ENCODE data around the gene SLC16A7. TPM values are rescaled to one million over a fixed set of nuclear protein-coding genes. Genes with fewer than 3 reads are reported as not detected.
"Not testable (repeated sequence)": the region's sequence is repeated elsewhere in the genome, so short reads cannot be mapped to it uniquely, and the experiment has no call there.

SLC16A7 gene
- total RNA-seq, 1 donor from 2014 or later = 41.2 TPM

GRCh38 chr12:59735231-59735630, 139.4 kb downstream of the SLC16A7 start:
- no peak for DNase-seq (ENCODE audit: low spot score)

- no peak for DNase-seq (ENCODE audit: low spot score)
Measured at GRCh38 chr12:59736359-59736758, 140.5 kb downstream of the SLC16A7 start.

GRCh38 chr12:59736786-59737185, 141.0 kb downstream of the SLC16A7 start:
- DNase-seq (ENCODE audit: low spot score) = peak; percentile 11

GRCh38 chr12:59737725-59738463, 142.1 kb downstream of the SLC16A7 start:
- DNase-seq (ENCODE audit: low spot score) = no peak

DNA sequence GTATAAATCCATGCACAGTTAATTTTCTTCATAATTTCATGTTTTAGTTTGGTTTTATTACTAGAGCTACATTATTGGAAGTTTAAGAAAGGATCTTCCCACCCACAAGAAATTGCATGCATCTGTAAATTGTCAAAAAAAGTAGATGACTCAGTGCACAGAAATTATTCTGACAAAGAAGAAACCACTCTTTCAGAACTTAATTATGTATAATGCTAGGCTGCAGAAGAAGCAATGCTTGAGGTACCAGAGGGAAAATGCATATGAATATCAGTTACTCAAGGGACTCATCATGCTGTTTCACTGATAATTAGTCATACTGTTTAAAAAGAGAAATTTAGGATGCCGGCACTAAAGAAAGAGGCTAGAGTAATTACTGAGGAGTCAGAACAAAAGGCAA, 147.0 kb downstream of the SLC16A7 start:
- no peak for DNase-seq (ENCODE audit: low spot score)

- no peak for DNase-seq (ENCODE audit: low spot score)
Measured at GRCh38 chr12:59744564-59744963, 148.7 kb downstream of the SLC16A7 start.

GRCh38 chr12:59751091-59751490, 155.3 kb downstream of the SLC16A7 start:
- not testable (repeated sequence) for DNase-seq (ENCODE audit: low spot score)

- DNase-seq (ENCODE audit: low spot score) = no peak
Measured at GRCh38 chr12:59761542-59761941, 165.7 kb downstream of the SLC16A7 start.

DNA sequence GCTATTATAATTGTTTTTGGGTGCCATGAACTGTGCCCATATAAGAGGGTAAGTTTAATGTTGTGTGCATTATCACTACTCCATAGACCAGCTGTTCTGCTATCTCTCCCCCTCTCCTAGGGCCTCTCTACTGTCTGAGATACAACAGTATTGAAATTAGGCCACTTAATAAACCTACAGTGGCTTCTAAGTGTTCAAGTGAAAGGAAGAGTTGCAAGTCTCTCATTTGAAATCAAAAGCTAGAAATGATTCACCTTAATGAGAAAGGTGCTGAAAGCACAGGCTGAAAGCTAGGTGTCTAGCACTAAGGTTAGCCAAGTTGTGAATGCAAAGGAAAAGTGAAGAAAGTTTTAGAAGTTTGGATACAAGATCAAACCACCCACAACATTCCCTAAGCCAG, 168.0 kb downstream of the SLC16A7 start:
- DNase-seq (ENCODE audit: low spot score) = no peak

GRCh38 chr12:59768031-59768430, 172.2 kb downstream of the SLC16A7 start:
- DNase-seq (ENCODE audit: low spot score) = no peak

DNA sequence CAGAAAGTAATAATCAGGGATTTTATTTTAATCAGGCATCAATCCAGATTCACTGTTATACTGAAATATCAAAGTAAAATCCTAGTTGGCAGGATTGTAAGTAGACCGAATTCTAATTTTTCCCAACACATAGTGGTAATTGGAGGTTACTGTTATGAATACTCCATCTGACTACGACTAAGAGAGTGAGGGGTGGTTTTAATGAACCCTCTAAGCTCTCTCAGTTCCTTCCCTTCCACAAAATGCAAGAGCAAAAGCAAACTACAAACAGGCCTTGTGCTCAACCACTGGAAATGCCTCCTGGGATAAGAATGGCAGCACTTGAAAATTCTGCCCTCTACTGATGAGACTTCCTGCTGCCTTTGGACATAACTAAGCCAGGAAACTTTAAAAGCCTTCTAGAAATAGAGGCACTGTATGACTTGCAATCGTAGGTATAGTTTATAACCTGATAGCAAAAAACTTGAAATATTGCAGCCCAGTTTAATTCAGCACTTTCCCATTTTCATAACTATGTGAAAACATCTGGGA, 184.8 kb downstream of the SLC16A7 start:
- no peak for DNase-seq (ENCODE audit: low spot score)

GRCh38 chr12:59787610-59788009, 191.8 kb downstream of the SLC16A7 start:
- peak; percentile 15 for DNase-seq (ENCODE audit: low spot score)

DNA sequence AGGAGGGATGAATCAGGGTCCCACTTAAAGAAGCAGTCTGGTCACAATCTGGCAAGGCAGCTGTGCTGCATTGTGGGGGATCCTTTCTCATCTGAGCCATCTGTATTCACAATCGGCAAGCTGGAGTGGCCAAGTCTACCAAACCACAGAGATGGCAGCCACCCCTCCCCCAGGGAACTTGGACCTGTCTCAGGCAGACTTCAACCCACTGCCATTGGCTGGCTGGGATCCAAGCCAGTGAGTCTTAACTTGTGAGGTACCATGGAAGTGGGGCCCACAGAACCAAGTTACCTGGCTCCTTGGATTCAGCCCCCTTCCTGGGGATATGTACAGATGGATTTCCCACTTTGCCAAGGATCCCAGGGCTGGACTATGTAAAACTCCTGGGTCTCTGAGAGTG, 196.8 kb downstream of the SLC16A7 start:
- no peak for DNase-seq (ENCODE audit: low spot score)

- no peak for DNase-seq (ENCODE audit: low spot score)
Measured at GRCh38 chr12:59803735-59804134, 207.9 kb downstream of the SLC16A7 start.

DNA sequence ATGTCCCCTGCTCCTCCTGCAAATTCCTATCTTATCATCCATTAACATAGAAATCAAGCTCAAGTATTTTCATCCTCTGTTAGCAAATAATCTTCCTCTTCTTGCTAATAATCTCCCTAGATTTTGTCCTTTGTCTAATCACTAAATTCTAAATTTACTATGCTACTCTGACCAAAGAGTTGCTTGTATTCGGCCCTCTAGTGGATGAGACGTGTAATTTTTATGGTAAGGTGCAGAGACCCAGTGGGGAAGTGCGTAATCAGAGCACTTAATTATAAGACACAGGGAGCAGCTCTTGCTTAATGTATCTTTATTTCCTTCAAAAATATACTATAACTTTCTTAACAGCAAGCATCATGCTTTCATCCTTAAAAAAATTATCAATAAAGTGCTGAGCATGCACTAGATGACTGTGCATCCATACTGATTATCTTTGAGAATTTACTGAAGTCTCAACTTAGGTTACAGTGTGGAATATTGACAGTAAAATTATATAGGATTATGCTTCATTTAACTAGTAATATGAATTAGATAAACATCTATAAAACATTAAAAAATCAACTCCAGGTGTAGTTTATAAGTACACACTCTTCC, 212.6 kb downstream of the SLC16A7 start:
- DNase-seq (ENCODE audit: low spot score) = peak; percentile 36

DNA sequence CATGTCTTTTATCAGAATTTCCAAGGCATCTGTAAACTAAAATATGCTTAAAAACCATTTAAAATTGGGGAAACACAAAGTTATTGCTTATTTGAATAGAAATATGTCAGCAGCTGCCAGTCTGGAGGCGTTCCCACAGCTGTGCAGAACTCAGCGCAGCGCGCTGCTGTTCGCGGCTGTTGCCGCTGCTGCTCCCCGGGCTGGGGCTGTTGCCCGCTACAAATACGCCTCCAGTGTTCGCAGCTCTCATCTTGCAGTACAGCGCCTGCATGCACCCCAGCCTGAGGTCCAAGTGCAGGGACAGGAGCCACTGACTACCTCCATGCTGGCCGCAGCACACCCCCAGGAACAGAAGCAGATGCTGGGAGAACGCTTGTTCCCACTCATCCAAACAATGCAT, 216.2 kb downstream of the SLC16A7 start:
- DNase-seq (ENCODE audit: low spot score) = no peak

GRCh38 chr12:59812716-59813115, 216.9 kb downstream of the SLC16A7 start:
- DNase-seq (ENCODE audit: low spot score) = no peak

DNA sequence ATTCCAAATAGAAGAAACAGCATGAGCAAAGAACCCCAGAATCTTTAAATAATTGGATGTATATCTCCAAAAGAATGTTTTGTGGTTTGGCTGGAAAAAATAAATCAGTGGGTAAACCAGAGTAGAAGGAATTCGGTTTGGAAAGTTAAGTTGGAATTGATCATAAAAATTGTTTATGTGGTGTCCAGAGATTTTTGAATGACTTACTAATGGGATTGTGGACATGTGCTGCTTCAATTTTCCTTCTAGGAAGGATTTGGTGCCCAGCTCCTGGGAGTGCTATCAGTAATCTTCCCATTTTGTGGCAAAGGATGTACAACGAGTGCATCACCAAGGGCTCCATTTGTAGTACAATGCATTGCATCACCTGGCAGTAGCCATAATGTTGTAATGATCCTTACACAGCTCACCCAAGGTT, 224.8 kb downstream of the SLC16A7 start:
- DNase-seq (ENCODE audit: low spot score) = no peak

DNA sequence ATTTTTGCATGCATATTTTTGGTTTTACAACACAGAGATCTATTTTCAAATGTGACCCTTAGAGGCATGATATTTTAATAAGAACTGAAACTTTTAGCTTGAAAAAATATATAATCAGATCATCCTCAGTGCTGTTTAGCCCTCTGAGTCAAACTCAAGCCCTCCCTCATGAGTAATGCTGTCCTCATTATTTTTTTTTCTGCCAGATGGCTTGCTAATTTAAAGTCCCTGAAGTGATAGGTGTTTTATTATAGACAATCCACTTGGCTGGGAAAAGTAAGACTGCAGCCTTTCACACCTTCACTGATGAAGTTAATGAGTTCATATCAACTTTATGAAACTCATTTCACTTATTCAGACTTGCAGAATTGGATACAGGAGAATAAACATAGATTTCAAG, 227.7 kb downstream of the SLC16A7 start:
- no peak for DNase-seq (ENCODE audit: low spot score)

GRCh38 chr12:59827767-59828166, 231.9 kb downstream of the SLC16A7 start:
- DNase-seq (ENCODE audit: low spot score) = no peak

DNA sequence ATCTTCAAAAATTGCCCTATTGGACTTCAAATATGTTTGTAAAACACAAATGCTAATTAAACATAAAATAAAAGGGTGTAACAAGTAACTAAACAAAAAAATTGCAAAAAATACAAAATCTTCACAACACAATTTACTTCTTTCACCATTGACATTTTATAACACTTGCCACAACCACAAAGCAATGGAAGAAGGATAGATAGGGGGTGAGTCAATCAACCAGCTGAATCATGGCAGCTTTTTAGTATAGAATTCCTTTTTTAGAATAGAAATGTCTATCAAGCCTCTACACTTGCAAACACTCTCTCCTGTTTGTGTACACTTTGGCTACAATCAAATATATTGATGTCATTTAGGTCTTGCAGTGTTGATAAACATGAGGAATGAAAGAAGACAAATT, 232.7 kb downstream of the SLC16A7 start:
- DNase-seq (ENCODE audit: low spot score) = no peak

DNA sequence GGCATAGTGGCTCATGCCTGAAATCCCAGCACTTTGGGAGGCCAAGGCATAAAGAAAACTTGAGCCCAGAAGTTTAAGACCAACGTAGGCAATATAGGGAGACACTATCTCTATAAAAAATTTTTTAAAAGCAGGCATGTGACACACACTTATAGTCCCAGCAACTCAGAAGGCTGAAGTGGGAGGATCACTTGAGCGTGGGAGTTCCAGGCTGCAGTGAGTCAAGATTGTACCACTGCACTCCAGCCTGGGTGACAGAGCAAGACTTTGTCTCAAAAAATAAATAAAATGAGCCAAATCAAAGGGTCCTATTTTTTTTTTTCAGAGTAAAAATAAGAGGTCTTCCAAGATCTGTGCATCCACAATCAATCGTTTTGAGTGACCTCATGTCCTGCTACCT, 237.6 kb downstream of the SLC16A7 start:
- DNase-seq (ENCODE audit: low spot score) = no peak
